SK-N-SH (cell line): ENCODE data around the gene TDRD10.

Experiments used
- EP300 ChIP-seq, 2 experiments: IDR thresholded peaks; 2 replicates each; pipeline versions ENCODE4 v1.4.0 to v1.6.1; 2012; ENCODE audit warnings: borderline replicate concordance in 1 of 2, low read depth in 1 of 2, low read length in 1 of 2
- FOXM1 ChIP-seq: IDR thresholded peaks from 2 replicates; pipeline ENCODE4 v1.4.0; 2012; ENCODE audit warnings: low read depth, mild to moderate bottlenecking
- GABPA ChIP-seq: IDR thresholded peaks from 2 replicates; pipeline ENCODE4 v1.4.0; 2012; ENCODE audit warnings: low read depth, mild to moderate bottlenecking

GRCh38 chr1:154459080-154459479 lies 42.9 kb upstream of the TDRD10 start:
- TF ChIP-seq GABPA = no peak
- TF ChIP-seq FOXM1 = no peak
- TF ChIP-seq EP300 (IDR thresholded peaks at IDR 0.05; ENCODE audit: borderline replicate concordance in 1 of 2, low read depth in 1 of 2, low read length in 1 of 2) = no peak
